ENCODE measurements around the gene TFG. TPM values are rescaled to one million over a fixed set of nuclear protein-coding genes. Genes with fewer than 3 reads are reported as not detected.

Gene TFG
- total RNA-seq, 4 donors from 2014 or later: 118 to 147 (median 138) TPM

- H3K9me3 ChIP-seq: no peaks in the 10 kb centered on the region
- no peak overlapping the region for H3K27ac ChIP-seq
- intact Hi-C loops (cut with DNase I): no loop called here
- DNase-seq: no peak
- H3K4me3 ChIP-seq (replicated peaks in 1 of 3): no peak overlapping the region
- TF ChIP-seq, protein P1, sequence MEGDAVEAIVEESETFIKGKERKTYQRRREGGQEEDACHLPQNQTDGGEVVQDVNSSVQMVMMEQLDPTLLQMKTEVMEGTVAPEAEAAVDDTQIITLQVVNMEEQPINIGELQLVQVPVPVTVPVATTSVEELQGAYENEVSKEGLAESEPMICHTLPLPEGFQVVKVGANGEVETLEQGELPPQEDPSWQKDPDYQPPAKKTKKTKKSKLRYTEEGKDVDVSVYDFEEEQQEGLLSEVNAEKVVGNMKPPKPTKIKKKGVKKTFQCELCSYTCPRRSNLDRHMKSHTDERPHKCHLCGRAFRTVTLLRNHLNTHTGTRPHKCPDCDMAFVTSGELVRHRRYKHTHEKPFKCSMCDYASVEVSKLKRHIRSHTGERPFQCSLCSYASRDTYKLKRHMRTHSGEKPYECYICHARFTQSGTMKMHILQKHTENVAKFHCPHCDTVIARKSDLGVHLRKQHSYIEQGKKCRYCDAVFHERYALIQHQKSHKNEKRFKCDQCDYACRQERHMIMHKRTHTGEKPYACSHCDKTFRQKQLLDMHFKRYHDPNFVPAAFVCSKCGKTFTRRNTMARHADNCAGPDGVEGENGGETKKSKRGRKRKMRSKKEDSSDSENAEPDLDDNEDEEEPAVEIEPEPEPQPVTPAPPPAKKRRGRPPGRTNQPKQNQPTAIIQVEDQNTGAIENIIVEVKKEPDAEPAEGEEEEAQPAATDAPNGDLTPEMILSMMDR (IDR thresholded peaks at IDR 0.05): no peak
- no peak for TF ChIP-seq POLR2A (IDR thresholded peaks at IDR 0.05)
- peaks cover 5 to 18% of the 10 kb centered on the region in 2 donors for H3K4me1 ChIP-seq
- no peaks in the 10 kb centered on the region for H3K27me3 ChIP-seq
- H3K36me3 ChIP-seq: no peaks in the 10 kb centered on the region
These were observed 70.2 kb downstream of the TFG start for GRCh38 chr3:100779480-100779879.

GRCh38 chr3:100780071-100780622 is 70.9 kb downstream of the TFG start:
- H3K27ac ChIP-seq: no peak overlapping the region
- H3K9me3 ChIP-seq: no peaks in the 10 kb centered on the region
- peaks cover 5 to 18% of the 10 kb centered on the region in 2 donors for H3K4me1 ChIP-seq
- TF ChIP-seq, protein P1 (IDR thresholded peaks at IDR 0.05): no peak
- TF ChIP-seq POLR2A (IDR thresholded peaks at IDR 0.05): no peak
- no peaks in the 10 kb centered on the region for H3K36me3 ChIP-seq
- DNase-seq: no peak
- WGBS, 2 donors: 89 to 96% methylated on average over 2 of the region's 2 CpGs
- intact Hi-C loops (cut with DNase I): no loop called here
- no peak overlapping the region for H3K4me3 ChIP-seq (replicated peaks in 1 of 3)
- no peaks in the 10 kb centered on the region for H3K27me3 ChIP-seq

- no peak overlapping the region for H3K27ac ChIP-seq
- H3K27me3 ChIP-seq: no peaks in the 10 kb centered on the region
- no peak overlapping the region for H3K4me3 ChIP-seq (replicated peaks in 1 of 3)
- TF ChIP-seq POLR2A (IDR thresholded peaks at IDR 0.05): no peak
- TF ChIP-seq, protein P1 (IDR thresholded peaks at IDR 0.05): no peak
- intact Hi-C loops (cut with DNase I): no loop called here
- 86 to 100% methylated on average over 2 of the region's 2 CpGs for WGBS, 2 donors
- no peak for DNase-seq
- peaks cover 5 to 18% of the 10 kb centered on the region in 2 donors for H3K4me1 ChIP-seq
- no peaks in the 10 kb centered on the region for H3K36me3 ChIP-seq
- H3K9me3 ChIP-seq: no peaks in the 10 kb centered on the region
These were observed 72.0 kb downstream of the TFG start for GRCh38 chr3:100781301-100781700.

DNA sequence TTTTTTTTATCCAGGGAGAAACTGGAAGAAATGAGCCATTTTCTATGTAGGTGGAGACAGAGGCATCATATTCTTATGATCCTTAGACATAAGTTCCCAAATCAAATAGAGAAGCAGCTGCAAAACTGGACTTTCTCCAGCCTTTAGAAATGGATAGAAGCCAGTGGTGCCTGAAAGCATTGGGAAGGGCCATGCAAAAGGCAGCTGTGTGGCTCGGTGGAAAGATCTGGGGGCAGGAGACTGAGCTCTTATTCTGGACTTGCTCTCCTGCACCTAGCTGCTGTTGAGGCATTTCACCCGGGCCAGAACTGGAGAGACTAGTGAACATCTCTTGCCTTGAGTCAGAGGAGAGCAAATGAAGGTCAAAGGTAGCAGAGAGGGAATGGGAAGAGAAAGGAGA is 73.1 kb downstream of the TFG start:
- Histone ChIP-seq H3K27ac (peak overlapping the region; percentile 63 to 67 (median 64)), H3K27me3 (no peaks in the 10 kb centered on the region), H3K4me3 (replicated peaks in 1 of 3) (no peak overlapping the region), H3K36me3 (no peaks in the 10 kb centered on the region), H3K4me1 (peaks cover 5 to 18% of the 10 kb centered on the region in 2 donors), H3K9me3 (no peaks in the 10 kb centered on the region)
- DNase-seq: peak; percentile 11 to 24
- WGBS, 2 donors: 21 to 32% methylated on average over 2 of the region's 2 CpGs
- TF ChIP-seq POLR2A (IDR thresholded peaks at IDR 0.05): no peak
- TF ChIP-seq, protein P1 (IDR thresholded peaks at IDR 0.05): no peak
- intact Hi-C loops (cut with DNase I): no loop called here

DNA sequence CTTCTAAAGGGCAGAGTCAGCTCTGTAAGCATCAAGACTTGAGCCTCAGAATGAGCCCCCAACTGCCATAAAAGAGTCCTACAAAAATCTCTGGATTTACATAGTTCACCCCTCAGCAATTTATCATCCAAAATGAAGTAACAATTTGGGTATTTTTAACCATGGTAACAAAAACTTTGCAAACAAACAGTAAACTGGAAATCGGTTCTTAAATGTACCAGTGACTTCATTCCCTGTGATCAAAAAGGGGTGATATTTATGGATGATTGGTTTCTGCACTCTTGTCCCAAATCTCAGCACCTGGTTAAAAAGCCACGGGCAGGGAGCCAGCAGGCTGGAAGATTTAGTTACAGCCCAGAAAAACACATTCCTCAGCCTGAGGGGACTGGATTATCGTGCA is 73.6 kb downstream of the TFG start:
- no peak for TF ChIP-seq POLR2A (IDR thresholded peaks at IDR 0.05)
- TF ChIP-seq, protein P1 (IDR thresholded peaks at IDR 0.05): no peak
- Histone ChIP-seq H3K9me3 (no peaks in the 10 kb centered on the region), H3K4me3 (replicated peaks in 1 of 3) (no peak overlapping the region), H3K27me3 (no peaks in the 10 kb centered on the region), H3K27ac (peak overlapping the region; percentile 63 to 67 (median 64)), H3K36me3 (no peaks in the 10 kb centered on the region), H3K4me1 (peaks cover 5 to 18% of the 10 kb centered on the region in 2 donors)
- DNase-seq: peak; percentile 87 to 92
- 6 to 12% methylated on average over 3 of the region's 3 CpGs for WGBS, 2 donors
- intact Hi-C loops (cut with DNase I): no loop called here

Data from thyroid gland (tissue), 4 donors.